EL (cell line): ENCODE measurements around the gene FAM72A.
"Not testable (repeated sequence)": the region's sequence is repeated elsewhere in the genome, so short reads cannot be mapped to it uniquely, and the experiment has no call there.

Experiments used
- DNase-seq: peaks from one replicate; pipeline ENCODE4 v3.0.0-alpha.2; 2016

FAM72A gene

DNA sequence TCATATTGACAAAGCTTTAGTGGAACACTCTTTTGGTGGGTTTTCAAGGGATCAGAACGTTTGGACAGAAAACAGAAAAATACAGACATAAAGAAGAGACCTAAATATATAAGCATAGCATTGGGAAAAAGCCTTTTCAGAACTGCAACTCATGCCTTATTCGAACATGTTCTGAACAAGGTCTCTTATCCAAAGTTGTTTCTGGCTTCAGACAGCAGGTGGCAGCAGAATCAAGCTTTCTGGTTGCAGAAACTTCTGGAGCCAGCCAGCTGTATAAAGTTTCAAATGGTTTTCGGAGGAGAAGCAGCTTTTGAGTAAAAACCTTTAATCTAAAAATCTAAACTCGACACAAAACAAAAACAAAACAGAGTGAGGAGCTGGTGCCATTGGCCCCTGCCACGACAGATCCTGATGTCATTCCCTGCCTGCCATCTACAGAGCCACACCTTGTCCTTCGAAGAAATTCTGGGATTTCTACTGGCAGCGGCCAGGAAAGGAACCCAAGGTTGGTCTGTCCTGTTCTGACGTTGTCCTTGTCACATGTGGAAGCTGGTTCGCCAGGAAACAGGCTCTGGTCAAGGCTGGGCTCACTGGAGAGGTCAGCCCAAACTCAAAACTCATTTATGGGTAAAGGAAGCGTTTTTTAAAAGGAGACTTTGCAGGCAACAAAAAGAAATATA lies 35.1 kb downstream of the FAM72A start:
- DNase-seq: not testable (repeated sequence)

GRCh38 chr1:206145771-206146290 lies 56.8 kb downstream of the FAM72A start:
- DNase-seq: no peak

- DNase-seq: no peak
These were observed 58.0 kb downstream of the FAM72A start for GRCh38 chr1:206144605-206145004.

DNA sequence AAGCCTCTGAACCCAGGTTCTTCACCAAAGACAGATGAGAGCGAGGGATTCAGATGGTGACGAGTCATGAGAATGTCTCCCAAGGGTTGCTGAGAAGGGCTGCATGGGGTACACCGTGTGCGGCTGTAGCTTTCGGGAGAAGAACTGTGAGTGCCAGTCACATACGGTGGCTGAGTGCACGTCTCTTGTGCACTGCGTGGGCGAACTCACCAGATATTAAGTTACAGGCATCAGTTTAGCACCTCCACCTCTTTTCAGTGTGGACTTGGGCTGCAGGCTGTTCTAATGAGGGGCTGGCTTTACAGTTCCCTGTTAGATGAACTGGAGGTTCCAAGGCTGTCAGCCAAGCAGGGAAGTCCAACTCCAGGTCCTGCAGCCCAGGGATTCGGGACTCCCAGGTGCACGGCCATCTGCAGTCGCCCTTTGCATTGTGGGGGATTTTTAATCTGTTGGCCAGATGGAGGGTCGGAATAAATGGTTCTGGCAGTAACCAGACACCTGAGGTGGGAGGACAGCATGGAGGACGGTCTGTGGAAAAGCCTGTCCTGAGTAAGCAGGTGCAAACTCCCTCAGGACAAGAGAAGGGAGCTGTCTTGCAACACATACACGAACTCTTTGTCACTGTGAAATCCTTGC lies 59.0 kb downstream of the FAM72A start:
- no peak for DNase-seq

DNA sequence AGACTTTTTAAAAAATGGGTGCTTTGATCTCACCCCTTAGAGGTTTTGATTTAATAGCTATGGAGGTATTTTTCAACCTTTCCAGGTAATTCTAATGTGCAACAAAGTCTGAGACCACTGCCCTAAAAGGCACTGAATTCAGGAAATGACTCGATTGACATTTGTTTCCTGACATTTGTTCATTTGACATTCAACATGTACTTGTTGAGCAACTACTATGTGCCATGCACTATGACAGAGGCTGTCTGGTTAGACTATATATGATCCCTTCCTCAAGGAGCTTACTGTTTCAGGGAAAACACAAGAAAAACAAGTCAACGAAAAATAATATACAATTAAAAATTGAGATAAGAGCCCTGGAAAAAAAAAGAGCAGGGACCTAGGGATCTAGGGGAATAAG lies 59.9 kb downstream of the FAM72A start:
- DNase-seq: no peak

GRCh38 chr1:206142011-206142410 lies 60.6 kb downstream of the FAM72A start:
- no peak for DNase-seq

GRCh38 chr1:206136241-206136640 lies 66.4 kb downstream of the FAM72A start:
- no peak for DNase-seq
